COLO668 (cell line): ENCODE measurements around the gene PEPD.

Experiments
- DNase-seq: peaks from one replicate; lab custom pipeline; 2025; ENCODE audit not compliant: unreplicated experiment; lab: John Stamatoyannopoulos, UW

The PEPD gene

DNA sequence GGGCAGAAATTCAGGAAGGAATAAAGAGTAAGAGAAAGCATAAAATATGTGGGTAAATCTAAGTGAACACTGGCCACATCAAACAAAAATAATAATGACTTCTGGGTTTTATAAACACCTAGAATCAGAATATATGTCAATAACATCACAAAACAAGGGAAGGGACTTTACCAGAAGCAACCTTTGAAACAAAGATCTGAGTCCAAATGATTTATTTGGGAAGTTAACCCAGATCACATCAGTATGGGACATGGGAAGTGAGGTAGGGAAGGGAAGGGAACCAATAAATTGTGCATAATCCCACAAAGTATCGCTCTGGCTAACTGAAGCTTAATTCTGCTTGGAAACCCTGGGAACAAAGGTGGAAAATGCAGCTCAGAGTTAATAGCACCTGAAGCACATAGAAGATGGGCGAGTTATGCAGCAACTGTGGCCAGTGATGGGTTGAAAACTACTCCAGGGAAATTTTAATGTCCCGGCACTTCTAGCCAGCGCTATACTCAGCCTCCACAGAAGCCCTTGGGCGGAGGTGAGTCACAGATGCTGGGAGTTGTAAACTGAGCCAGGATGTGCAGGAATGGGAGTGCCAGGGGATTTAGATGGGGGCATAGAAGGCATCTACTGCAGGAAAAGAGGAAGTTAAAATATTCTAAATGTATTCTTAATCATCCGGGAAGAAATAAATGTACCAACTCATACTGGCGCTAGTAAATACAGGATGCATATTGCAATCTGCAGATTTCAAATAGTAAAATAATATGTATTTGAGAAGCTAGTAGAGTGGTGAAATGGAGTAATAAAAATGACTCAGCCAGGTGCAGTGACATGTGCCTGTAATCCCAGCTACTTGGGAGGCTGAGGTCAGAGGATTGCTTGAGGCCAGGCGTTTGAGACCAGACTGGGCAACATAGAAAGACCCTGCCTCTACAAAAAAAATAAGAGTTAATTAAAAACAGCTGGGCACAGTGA, 182.3 kb downstream of the PEPD start:
- DNase-seq: no peak
